GM21717 (cell line): ENCODE measurements around the gene EMC8.

Experiments
- ATAC-seq: cut with Tn5 transposase; IDR thresholded peaks from one replicate; pipeline ENCODE4 v1.9.1; 2021; ENCODE audit warnings: mild to moderate bottlenecking, moderate library complexity; ENCODE audit not compliant: unreplicated experiment

The EMC8 gene

DNA sequence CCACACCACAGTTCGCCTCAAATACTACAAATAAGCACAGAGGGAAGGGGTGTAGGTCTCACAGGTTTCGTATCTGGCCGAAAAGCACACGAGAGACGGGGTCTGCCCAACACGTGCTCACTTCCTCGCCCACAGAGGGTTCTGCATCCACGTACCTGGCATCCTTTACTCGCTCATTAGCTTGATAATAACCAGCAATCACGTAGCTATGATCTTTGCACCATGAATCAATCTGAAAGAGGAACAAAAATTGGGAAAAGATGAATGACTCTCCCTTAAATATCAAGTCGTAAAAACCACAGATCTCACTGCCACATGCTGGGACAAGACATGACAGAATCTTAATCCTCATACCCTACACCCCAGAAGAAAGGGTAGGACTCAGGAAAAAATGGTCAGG is 10.5 kb downstream of the EMC8 start:
- no peak for ATAC-seq

GRCh38 chr16:85785927-85786326 is 13.4 kb downstream of the EMC8 start:
- no peak for ATAC-seq

- ATAC-seq = no peak
Measured at GRCh38 chr16:85784813-85785212, 14.5 kb downstream of the EMC8 start.

GRCh38 chr16:85783441-85783840 is 15.9 kb downstream of the EMC8 start:
- ATAC-seq = no peak

DNA sequence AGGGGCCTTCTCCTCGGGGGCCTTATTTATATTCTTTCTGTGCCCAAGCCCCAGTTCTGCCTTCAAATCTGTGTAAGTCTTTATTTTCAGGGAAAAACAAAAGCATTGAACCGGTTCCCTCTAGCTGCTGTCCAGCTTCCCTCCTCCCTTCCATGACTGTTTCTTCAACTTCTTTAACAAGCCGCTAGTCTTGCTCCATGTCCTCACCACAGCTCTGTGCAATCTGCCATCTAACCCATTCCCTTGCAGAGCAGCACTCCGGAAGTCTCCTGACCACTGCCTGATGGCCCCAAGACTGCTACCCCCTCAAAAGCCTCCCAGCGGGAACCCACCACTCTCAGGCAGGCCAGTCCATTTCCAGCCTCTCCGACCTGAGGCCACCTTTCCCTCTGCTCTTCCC is 16.9 kb downstream of the EMC8 start:
- ATAC-seq = no peak

DNA sequence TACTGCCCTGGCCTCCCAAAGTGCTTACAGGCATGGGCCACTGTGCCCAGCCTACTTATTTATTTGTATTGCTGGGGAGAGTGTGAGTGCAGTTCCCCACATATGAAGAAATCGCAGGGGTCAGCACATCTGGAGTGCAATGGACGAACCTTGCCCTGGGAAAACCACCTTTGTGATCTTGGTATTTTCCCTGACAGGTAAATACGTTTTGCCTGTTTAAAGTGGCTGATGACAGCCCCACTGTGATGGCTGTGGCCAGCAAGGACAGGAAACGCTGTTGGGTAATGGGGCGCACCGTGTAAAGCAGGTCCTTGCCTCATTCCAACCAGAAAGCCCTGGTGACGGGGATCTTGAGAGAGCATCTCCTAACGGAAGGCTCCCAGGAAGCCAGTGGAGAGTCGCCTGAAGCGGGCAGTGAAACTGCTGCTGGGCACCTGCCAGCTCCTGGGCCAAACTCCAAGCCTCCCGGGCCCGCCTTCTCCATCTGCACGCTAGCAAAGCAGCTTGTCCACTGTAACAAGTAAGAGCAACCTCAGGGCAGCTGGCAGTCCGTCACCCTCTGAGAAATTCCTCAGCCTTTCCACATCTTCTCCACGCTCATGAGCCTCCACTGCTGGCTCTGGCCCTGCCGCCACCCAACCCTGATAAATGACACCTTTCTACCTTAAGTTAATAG is 17.5 kb downstream of the EMC8 start:
- no peak for ATAC-seq

GRCh38 chr16:85781156-85781555 is 18.2 kb downstream of the EMC8 start:
- ATAC-seq = no peak

GRCh38 chr16:85780281-85780680 is 19.1 kb downstream of the EMC8 start:
- ATAC-seq = no peak

DNA sequence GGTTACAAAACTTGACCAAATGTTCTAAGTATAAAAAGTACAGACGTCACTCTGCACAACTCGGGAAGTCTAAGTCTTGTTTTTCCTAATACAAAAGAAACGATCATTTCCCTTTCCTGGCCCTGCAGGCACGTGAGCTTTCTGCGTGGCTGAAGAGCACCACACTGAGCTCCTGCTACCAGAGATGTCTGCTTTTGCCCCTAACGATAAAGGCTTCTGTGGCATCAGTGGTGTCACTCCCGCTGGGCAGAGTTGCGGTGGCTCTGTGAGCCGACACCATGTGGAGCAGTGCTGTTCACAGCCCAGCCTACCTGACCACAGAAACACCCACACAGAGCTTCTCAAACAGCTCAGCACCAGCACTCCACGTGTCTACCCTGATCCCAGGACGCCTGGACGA is 20.5 kb downstream of the EMC8 start:
- no peak for ATAC-seq

- ATAC-seq = no peak
Measured at GRCh38 chr16:85777583-85778310, 21.6 kb downstream of the EMC8 start.

DNA sequence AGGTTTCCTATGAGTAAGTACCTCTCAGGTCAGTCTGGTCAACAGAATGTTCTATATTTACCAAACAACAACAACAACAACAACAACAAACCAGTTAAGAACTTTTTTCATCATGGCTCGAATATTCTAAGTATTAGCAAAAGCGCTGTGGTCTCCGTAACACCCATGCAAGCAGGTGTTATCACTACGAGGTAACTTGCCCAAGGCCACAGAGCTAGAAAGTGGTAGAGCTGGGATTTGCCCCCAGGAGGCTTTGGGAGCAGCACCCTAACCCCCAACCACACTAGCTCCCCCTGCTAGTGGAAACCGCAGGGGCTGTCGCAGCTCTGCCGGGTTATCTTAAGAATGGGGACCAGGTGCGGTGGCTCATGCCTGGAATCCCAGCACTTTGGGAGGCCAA is 24.5 kb downstream of the EMC8 start:
- ATAC-seq = no peak

- ATAC-seq = no peak
Measured at GRCh38 chr16:85774136-85774535, 25.2 kb downstream of the EMC8 start.

- no peak for ATAC-seq
Measured at GRCh38 chr16:85773044-85773443, 26.3 kb downstream of the EMC8 start.

DNA sequence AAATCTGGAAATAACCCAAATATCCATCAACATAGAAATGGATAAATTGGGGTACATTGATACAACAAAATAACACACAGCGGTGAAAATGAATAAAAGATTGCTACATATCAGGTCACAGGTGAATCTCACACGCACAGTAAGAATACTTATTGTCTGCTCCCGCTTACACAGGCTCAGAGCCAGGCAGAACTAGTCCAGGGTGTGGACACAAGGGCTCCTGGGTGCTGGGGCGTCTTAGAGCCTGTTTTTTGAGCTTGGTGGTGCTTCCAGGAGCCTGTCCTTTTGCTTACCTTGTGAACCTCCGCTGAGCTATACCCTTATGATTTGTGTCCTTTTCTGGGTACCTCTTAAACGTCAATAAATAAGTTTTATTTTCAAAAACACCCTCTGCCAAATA is 28.6 kb downstream of the EMC8 start:
- ATAC-seq = no peak

- no peak for ATAC-seq
Measured at GRCh38 chr16:85768199-85768598, 31.1 kb downstream of the EMC8 start.

GRCh38 chr16:85767531-85767930 is 31.8 kb downstream of the EMC8 start:
- ATAC-seq = no peak

DNA sequence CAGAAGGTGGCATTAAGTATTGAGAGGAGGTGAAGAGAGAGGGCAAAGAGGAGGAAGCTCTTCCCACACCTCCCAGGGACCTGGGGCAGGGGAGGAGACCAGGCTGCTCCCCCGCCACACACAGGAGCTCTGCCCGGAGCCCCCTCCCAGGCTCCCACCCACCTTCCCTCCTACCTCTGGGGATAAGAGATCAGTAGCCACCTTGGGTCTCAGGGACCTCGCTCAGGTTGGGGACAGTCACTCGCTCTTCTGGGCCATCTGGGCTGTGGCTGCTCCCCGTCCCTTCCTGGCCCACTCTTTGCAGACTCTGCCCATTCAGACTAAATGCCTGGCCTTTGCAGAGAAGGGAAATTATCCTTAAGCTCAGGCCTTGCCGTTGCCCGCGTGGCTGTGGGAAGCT is 33.6 kb downstream of the EMC8 start:
- no peak for ATAC-seq

- ATAC-seq = no peak
Measured at GRCh38 chr16:85765211-85765610, 34.1 kb downstream of the EMC8 start.

- no peak for ATAC-seq
Measured at GRCh38 chr16:85763616-85764015, 35.7 kb downstream of the EMC8 start.

DNA sequence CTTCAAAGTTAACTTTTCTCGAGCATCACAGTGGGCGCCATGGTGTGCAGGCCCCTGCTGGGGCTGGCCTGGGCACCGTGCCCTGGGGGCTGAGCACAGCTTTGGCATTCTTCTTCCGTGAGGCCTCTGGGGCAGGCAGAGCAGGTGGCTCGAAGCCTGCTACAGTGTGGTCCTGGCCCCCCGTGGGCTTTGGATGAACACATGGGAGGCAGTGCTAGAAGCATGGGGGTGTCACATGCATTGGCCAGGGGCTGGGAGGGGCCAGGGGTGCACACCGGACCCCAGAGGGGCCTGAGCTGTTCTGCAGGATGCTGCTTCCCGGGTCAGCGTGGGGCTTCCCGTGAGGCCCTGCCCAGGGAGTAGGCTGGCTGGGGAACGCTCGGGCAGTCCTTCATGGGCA is 36.4 kb downstream of the EMC8 start:
- no peak for ATAC-seq

GRCh38 chr16:85761861-85762260 is 37.5 kb downstream of the EMC8 start:
- ATAC-seq = no peak

DNA sequence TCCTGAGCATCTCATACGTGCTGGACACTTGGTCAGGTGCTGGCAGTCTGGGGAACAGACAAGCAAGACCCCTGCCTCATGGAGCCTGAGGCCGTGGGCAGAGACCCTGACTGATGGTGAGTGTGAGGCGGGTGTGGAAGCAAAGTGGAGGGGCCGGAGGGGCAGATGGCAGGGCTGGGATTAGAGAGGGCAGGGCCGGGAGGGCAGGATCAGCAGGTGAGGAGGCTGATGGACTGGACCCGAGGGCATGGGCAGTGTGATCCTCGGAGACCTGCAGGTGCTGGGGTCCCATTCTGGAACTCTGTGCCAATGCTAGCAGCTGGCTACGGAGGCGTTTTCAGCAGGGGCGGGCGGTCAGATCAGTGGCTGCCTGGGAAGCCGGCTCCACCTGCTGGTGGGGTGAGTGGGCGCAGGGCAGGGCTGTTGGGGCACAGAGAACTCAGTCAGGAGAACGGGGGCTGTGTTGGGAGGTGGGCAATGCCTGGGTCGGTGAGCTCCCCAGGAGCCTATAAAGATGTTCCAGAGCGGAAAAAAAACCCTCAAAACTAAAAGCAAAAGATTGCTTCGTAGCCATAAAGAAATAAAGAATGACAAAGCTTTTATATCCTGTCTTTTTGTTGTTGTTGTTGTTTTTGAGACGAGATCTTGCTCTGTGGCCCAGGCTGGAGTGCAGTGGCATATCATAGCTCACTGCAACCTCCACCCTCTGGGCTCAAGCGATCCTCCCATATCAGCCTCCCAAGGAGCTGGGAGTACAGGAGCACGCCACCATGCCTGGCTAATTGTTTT is 39.5 kb downstream of the EMC8 start:
- no peak for ATAC-seq
